Breast epithelium (tissue), 3 donors: ENCODE measurements around the gene RTEL1.

ENCODE experiments used
- POLR2A ChIP-seq: fragments of 450-650 bp; IDR thresholded peaks from one replicate; pipeline ENCODE4 v1.6.1; 2016; ENCODE audit warnings: antibody characterized with exemption, mild to moderate bottlenecking, moderate library complexity
- POLR2AphosphoS5 ChIP-seq, 3 donors: sonication (generic); formaldehyde crosslinking; IDR thresholded peaks; one replicate each; pipeline ENCODE4 v1.6.1; 2017; ENCODE audit warnings: antibody characterized with exemption in 3 of 3
- TF ChIP-seq, protein P1 (sequence below), 3 donors: fragments of 450-650 bp; IDR thresholded peaks; one replicate each; pipeline ENCODE4 v1.5.1; 2016 to 2017; ENCODE audit warnings: antibody characterized with exemption in 3 of 3, mild to moderate bottlenecking in 3 of 3, moderate library complexity in 3 of 3

GRCh38 chr20:63640086-63640485, 18.0 kb upstream of the RTEL1 start:
- TF ChIP-seq, protein P1, sequence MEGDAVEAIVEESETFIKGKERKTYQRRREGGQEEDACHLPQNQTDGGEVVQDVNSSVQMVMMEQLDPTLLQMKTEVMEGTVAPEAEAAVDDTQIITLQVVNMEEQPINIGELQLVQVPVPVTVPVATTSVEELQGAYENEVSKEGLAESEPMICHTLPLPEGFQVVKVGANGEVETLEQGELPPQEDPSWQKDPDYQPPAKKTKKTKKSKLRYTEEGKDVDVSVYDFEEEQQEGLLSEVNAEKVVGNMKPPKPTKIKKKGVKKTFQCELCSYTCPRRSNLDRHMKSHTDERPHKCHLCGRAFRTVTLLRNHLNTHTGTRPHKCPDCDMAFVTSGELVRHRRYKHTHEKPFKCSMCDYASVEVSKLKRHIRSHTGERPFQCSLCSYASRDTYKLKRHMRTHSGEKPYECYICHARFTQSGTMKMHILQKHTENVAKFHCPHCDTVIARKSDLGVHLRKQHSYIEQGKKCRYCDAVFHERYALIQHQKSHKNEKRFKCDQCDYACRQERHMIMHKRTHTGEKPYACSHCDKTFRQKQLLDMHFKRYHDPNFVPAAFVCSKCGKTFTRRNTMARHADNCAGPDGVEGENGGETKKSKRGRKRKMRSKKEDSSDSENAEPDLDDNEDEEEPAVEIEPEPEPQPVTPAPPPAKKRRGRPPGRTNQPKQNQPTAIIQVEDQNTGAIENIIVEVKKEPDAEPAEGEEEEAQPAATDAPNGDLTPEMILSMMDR (IDR thresholded peaks at IDR 0.05) = no peak
- TF ChIP-seq POLR2A (no peak), POLR2AphosphoS5 (IDR thresholded peaks at IDR 0.05) (no peak)
